ENCODE measurements around the gene OSBPL3.

- TF ChIP-seq CTCF (optimal IDR thresholded peaks at IDR 0.05 in 1 of 3, IDR thresholded peaks at IDR 0.05 in 1 of 3, conservative IDR thresholded peaks at IDR 0.05 in 1 of 3; ENCODE audit: extremely low read depth in 1 of 3, insufficient read depth in 2 of 3, low read length in 3 of 3), result no peak
- no peak for TF ChIP-seq EZH2 (IDR thresholded peaks at IDR 0.05; ENCODE audit: low read length)
These were observed 7.0 kb downstream of the OSBPL3 start for GRCh38 chr7:24972991-24973390.
